ENCODE measurements around the gene RAB11FIP2.

RAB11FIP2 gene

GRCh38 chr10:117980755-117981702, 65.7 kb downstream of the RAB11FIP2 start:
- no peak for DNase-seq

GRCh38 chr10:117980216-117980615, 66.5 kb downstream of the RAB11FIP2 start:
- DNase-seq, result no peak

GRCh38 chr10:117972168-117972837, 74.4 kb downstream of the RAB11FIP2 start:
- no peak for DNase-seq

GRCh38 chr10:117970962-117971361, 75.8 kb downstream of the RAB11FIP2 start:
- no peak for DNase-seq

- no peak for DNase-seq
These were observed 77.1 kb downstream of the RAB11FIP2 start for GRCh38 chr10:117969592-117969991.

- DNase-seq, result no peak
These were observed 78.2 kb downstream of the RAB11FIP2 start for GRCh38 chr10:117968354-117969182.

GRCh38 chr10:117967149-117967650, 79.5 kb downstream of the RAB11FIP2 start:
- no peak for DNase-seq

GRCh38 chr10:117965984-117966383, 80.8 kb downstream of the RAB11FIP2 start:
- DNase-seq, result no peak

- no peak for DNase-seq
These were observed 82.2 kb downstream of the RAB11FIP2 start for GRCh38 chr10:117964536-117964935.

- DNase-seq, result no peak
These were observed 86.3 kb downstream of the RAB11FIP2 start for GRCh38 chr10:117960345-117960935.

- no peak for DNase-seq
These were observed 89.8 kb downstream of the RAB11FIP2 start for GRCh38 chr10:117956972-117957371.

- no peak for DNase-seq
These were observed 91.6 kb downstream of the RAB11FIP2 start for GRCh38 chr10:117955176-117955575.
